ENCODE results near the gene HPF1. TPM values are rescaled to one million over a fixed set of nuclear protein-coding genes. Genes with fewer than 3 reads are reported as not detected.
A peak's percentile ranks its signal among the peaks of the same experiment; 100 is the strongest.

The HPF1 gene
- total and polyA plus RNA-seq, 2 of the 13 experiments (the other 11 are each of a cell fraction or from before 2014, with no cell fraction given) = 5.1 to 14.8 TPM

DNA sequence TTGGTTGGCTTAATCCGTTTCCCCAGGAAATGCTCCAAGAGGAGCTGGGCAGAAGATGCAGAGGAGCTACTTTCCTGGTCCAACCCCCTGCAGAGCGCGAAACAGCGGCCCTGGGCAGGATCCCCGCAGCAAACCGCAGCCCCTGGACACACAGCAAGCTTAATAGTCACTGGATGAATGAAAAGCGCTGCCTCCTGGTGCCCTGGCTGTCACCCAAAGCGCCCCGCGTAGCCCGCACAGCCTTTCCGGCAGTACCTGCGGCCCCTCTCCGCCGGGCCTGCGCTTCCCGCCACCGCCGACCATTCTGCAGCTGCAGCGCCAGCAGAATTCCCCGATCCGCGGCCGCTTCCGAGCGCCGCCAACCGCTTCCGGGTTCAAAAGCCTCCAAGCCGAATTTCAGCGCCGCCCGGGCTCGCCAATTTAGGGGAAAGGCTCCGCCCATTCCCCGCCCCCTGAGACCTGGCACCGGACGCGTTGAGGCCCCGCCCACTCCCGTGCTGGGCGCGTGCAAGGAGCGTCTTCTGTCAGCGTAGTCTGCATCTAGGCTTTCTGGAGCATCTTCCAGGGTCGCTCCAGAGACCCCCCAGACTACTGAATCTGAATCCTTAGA lies at the start of gene HPF1 (continued):
- TF ChIP-seq, protein P1, sequence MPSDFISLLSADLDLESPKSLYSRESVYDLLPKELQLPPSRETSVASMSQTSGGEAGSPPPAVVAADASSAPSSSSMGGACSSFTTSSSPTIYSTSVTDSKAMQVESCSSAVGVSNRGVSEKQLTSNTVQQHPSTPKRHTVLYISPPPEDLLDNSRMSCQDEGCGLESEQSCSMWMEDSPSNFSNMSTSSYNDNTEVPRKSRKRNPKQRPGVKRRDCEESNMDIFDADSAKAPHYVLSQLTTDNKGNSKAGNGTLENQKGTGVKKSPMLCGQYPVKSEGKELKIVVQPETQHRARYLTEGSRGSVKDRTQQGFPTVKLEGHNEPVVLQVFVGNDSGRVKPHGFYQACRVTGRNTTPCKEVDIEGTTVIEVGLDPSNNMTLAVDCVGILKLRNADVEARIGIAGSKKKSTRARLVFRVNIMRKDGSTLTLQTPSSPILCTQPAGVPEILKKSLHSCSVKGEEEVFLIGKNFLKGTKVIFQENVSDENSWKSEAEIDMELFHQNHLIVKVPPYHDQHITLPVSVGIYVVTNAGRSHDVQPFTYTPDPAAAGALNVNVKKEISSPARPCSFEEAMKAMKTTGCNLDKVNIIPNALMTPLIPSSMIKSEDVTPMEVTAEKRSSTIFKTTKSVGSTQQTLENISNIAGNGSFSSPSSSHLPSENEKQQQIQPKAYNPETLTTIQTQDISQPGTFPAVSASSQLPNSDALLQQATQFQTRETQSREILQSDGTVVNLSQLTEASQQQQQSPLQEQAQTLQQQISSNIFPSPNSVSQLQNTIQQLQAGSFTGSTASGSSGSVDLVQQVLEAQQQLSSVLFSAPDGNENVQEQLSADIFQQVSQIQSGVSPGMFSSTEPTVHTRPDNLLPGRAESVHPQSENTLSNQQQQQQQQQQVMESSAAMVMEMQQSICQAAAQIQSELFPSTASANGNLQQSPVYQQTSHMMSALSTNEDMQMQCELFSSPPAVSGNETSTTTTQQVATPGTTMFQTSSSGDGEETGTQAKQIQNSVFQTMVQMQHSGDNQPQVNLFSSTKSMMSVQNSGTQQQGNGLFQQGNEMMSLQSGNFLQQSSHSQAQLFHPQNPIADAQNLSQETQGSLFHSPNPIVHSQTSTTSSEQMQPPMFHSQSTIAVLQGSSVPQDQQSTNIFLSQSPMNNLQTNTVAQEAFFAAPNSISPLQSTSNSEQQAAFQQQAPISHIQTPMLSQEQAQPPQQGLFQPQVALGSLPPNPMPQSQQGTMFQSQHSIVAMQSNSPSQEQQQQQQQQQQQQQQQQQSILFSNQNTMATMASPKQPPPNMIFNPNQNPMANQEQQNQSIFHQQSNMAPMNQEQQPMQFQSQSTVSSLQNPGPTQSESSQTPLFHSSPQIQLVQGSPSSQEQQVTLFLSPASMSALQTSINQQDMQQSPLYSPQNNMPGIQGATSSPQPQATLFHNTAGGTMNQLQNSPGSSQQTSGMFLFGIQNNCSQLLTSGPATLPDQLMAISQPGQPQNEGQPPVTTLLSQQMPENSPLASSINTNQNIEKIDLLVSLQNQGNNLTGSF (CRISPR knock-in tag; IDR thresholded peaks at IDR 0.05) = no peak
- TF ChIP-seq NPAS2 (CRISPR knock-in tag; IDR thresholded peaks at IDR 0.05; ENCODE audit: borderline replicate concordance) = no peak
- TF ChIP-seq ZNF33B (CRISPR knock-in tag; IDR thresholded peaks at IDR 0.05) = no peak
- TF ChIP-seq, protein P2, sequence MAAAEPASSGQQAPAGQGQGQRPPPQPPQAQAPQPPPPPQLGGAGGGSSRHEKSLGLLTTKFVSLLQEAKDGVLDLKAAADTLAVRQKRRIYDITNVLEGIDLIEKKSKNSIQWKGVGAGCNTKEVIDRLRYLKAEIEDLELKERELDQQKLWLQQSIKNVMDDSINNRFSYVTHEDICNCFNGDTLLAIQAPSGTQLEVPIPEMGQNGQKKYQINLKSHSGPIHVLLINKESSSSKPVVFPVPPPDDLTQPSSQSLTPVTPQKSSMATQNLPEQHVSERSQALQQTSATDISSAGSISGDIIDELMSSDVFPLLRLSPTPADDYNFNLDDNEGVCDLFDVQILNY (CRISPR knock-in tag; conservative IDR thresholded peaks at IDR 0.05) = peak; percentile 87
- TF ChIP-seq, protein P3, sequence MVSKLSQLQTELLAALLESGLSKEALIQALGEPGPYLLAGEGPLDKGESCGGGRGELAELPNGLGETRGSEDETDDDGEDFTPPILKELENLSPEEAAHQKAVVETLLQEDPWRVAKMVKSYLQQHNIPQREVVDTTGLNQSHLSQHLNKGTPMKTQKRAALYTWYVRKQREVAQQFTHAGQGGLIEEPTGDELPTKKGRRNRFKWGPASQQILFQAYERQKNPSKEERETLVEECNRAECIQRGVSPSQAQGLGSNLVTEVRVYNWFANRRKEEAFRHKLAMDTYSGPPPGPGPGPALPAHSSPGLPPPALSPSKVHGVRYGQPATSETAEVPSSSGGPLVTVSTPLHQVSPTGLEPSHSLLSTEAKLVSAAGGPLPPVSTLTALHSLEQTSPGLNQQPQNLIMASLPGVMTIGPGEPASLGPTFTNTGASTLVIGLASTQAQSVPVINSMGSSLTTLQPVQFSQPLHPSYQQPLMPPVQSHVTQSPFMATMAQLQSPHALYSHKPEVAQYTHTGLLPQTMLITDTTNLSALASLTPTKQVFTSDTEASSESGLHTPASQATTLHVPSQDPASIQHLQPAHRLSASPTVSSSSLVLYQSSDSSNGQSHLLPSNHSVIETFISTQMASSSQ (IDR thresholded peaks at IDR 0.05; ENCODE audit: low read depth) = 0 out of 2 replicates have a peak, but pooled peaks have one; percentile 25
- TF ChIP-seq, protein P3 (CRISPR knock-in tag; IDR thresholded peaks at IDR 0.05; ENCODE audit: borderline replicate concordance) = 0 out of 2 replicates have a peak, but pooled peaks have one; percentile 9
- TF ChIP-seq ZNF724P (CRISPR knock-in tag; IDR thresholded peaks at IDR 0.05; ENCODE audit: borderline replicate concordance) = peak; percentile 26; the same call in 1 of the 2 replicates
- TF ChIP-seq, protein P4, sequence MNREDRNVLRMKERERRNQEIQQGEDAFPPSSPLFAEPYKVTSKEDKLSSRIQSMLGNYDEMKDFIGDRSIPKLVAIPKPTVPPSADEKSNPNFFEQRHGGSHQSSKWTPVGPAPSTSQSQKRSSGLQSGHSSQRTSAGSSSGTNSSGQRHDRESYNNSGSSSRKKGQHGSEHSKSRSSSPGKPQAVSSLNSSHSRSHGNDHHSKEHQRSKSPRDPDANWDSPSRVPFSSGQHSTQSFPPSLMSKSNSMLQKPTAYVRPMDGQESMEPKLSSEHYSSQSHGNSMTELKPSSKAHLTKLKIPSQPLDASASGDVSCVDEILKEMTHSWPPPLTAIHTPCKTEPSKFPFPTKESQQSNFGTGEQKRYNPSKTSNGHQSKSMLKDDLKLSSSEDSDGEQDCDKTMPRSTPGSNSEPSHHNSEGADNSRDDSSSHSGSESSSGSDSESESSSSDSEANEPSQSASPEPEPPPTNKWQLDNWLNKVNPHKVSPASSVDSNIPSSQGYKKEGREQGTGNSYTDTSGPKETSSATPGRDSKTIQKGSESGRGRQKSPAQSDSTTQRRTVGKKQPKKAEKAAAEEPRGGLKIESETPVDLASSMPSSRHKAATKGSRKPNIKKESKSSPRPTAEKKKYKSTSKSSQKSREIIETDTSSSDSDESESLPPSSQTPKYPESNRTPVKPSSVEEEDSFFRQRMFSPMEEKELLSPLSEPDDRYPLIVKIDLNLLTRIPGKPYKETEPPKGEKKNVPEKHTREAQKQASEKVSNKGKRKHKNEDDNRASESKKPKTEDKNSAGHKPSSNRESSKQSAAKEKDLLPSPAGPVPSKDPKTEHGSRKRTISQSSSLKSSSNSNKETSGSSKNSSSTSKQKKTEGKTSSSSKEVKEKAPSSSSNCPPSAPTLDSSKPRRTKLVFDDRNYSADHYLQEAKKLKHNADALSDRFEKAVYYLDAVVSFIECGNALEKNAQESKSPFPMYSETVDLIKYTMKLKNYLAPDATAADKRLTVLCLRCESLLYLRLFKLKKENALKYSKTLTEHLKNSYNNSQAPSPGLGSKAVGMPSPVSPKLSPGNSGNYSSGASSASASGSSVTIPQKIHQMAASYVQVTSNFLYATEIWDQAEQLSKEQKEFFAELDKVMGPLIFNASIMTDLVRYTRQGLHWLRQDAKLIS (CRISPR knock-in tag; IDR thresholded peaks at IDR 0.05) = no peak
- no peak for TF ChIP-seq ZC3H13 (CRISPR knock-in tag; IDR thresholded peaks at IDR 0.05)
- no peak; the same call in 1 of the 2 replicates for TF ChIP-seq ZNF124 (CRISPR knock-in tag; IDR thresholded peaks at IDR 0.05)
- TF ChIP-seq, protein P5, sequence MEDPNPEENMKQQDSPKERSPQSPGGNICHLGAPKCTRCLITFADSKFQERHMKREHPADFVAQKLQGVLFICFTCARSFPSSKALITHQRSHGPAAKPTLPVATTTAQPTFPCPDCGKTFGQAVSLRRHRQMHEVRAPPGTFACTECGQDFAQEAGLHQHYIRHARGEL (CRISPR knock-in tag; IDR thresholded peaks at IDR 0.05) = no peak
- TF ChIP-seq MTA3 (CRISPR knock-in tag; IDR thresholded peaks at IDR 0.05) = no peak
- peak; percentile 96 for TF ChIP-seq ELF3 (CRISPR knock-in tag; IDR thresholded peaks at IDR 0.05)
- 0 out of 2 replicates have a peak, but pooled peaks have one; percentile 41 for TF ChIP-seq PITX1 (CRISPR knock-in tag; IDR thresholded peaks at IDR 0.05)
- no peak for TF ChIP-seq ZNF382 (CRISPR knock-in tag; IDR thresholded peaks at IDR 0.05; ENCODE audit: borderline replicate concordance)

Measured in HepG2 (cell line).